ENCODE data around the gene SYNRG. TPM values are rescaled to one million over a fixed set of nuclear protein-coding genes. Genes with fewer than 3 reads are reported as not detected.
A peak's percentile ranks its signal among the peaks of the same experiment; 100 is the strongest.

The SYNRG gene
- total and polyA plus RNA-seq, 2 donors (not counting 3 experiments of a cell fraction or from before 2014, with no cell fraction given): 15.3 to 42.2 TPM

- H4K20me1 ChIP-seq (replicated peaks; ENCODE audit: control insufficient read depth, extremely low read depth, insufficient read depth, low read length): no peaks in the 10 kb centered on the region
- H3K27ac ChIP-seq (ENCODE audit: insufficient read depth, low read depth, low read length): no peak overlapping the region
- peaks cover 7% of the 10 kb centered on the region for H3K4me1 ChIP-seq (ENCODE audit: control insufficient read depth, extremely low read depth, insufficient read depth, low read length)
- CTCF ChIA-PET: interaction anchor here (0.6 to 2.2 kb wide), 2 partner anchors 16 to 319 kb away, joined by 3 to 8 read pairs; no protein-coding TSS in a partner anchor
- no peak overlapping the region for H3K9ac ChIP-seq (replicated peaks; ENCODE audit: extremely low read depth, insufficient read depth, low read length)
- H3K9me3 ChIP-seq (replicated peaks; ENCODE audit: control insufficient read depth, insufficient read depth, low read length): no peaks in the 10 kb centered on the region
- H3K4me3 ChIP-seq (replicated peaks in 1 of 3; ENCODE audit: insufficient read depth in 1 of 3, low read depth in 1 of 3, low read length in 3 of 3): no peak overlapping the region
- intact Hi-C loops (cut with micrococcal nuclease) (no loop called here), dilution Hi-C loops (cut with MboI; ENCODE audit: extremely low pct_ligation_motif_present, low sequenced_read_pairs) (no loop called here)
- H3K4me2 ChIP-seq (ENCODE audit: insufficient read depth, low read length): no peak overlapping the region
- no peak for DNase-seq (ENCODE audit: low read depth, low spot score)
- no peak overlapping the region for H2AFZ ChIP-seq (ENCODE audit: low read depth, low read length)
- peaks cover 6% of the 10 kb centered on the region for H3K79me2 ChIP-seq (ENCODE audit: control insufficient read depth, insufficient read depth, low read length)
- no peak for FAIRE-seq
- H3K27me3 ChIP-seq (ENCODE audit: control insufficient read depth in 2 of 2, insufficient read depth in 2 of 2, low read length in 2 of 2): no peaks in the 10 kb centered on the region
- H3K9me1 ChIP-seq (replicated peaks; ENCODE audit: control insufficient read depth, extremely low read depth, insufficient read depth, low read length): no peaks in the 10 kb centered on the region
- BruUV-seq (replicated peaks): TSS peak; percentile 28
- peaks cover 10 to 12% of the 10 kb centered on the region in 2 experiments for H3K36me3 ChIP-seq (ENCODE audit: control insufficient read depth in 2 of 2, extremely low read depth in 1 of 2, insufficient read depth in 2 of 2, low read length in 2 of 2)
- POLR2A ChIA-PET: interaction anchor here (0.6 kb wide), 1 partner anchor 10 kb away, joined by 3 read pairs; no protein-coding TSS in a partner anchor
- TF ChIP-seq POLR2AphosphoS5 (IDR thresholded peaks at IDR 0.05; ENCODE audit: insufficient read depth, low read depth, low read length) (no peak), MYC (IDR thresholded peaks at IDR 0.05; ENCODE audit: low read depth, low read length) (no peak), POLR2A (IDR thresholded peaks at IDR 0.05; ENCODE audit: low read depth, low read length) (no peak), MAX (IDR thresholded peaks at IDR 0.05; ENCODE audit: insufficient read depth, insufficient read length) (no peak), CTCF (IDR thresholded peaks at IDR 0.05; ENCODE audit: extremely low read depth in 1 of 2, insufficient read depth in 1 of 2, low read depth in 1 of 2, low read length in 2 of 2) (no peak), EZH2 (IDR thresholded peaks at IDR 0.05; ENCODE audit: borderline replicate concordance, low read depth, low read length, severe bottlenecking) (no peak), GATA2 (IDR thresholded peaks at IDR 0.05; ENCODE audit: insufficient read depth, insufficient read length, low read depth, low read length) (no peak), FOS (IDR thresholded peaks at IDR 0.05; ENCODE audit: borderline replicate concordance, insufficient read depth, low read length) (no peak), JUN (IDR thresholded peaks at IDR 0.05; ENCODE audit: borderline replicate concordance, insufficient read depth, insufficient read length, low read depth) (no peak)
Observed at GRCh38 chr17:37553401-37553966, 55.7 kb downstream of the SYNRG start.

Measured in endothelial cell of umbilical vein (primary cell).